B cell (primary cell): Measurements from ENCODE around the gene MRNIP. TPM values are rescaled to one million over a fixed set of nuclear protein-coding genes. Genes with fewer than 3 reads are reported as not detected.

Source experiments
- ATAC-seq: fragments of 200-7000 bp; cut with Tn5 transposase; one replicate; pipeline ENCODE4 v1.10.0; 2021; ENCODE audit warnings: low read depth, mild to moderate bottlenecking, moderate number of reproducible peaks, moderate library complexity
- CTCF ChIA-PET: fragments of 350-600 bp; sonication (Branson Sonifier 250); formaldehyde crosslinking; loops from one replicate; lab custom pipeline; 2021; ENCODE audit warnings: antibody characterized with exemption, inconsistent platforms; lab: Charles Lee
- POLR2A ChIA-PET: fragments of 350-600 bp; sonication (Branson Sonifier 250); formaldehyde crosslinking; loops from one replicate; lab custom pipeline; 2021; ENCODE audit warnings: antibody characterized with exemption; lab: Charles Lee
- DNase-seq: peaks from one replicate; pipeline ENCODE4 v3.0.0; 2013
- H2AFZ ChIP-seq: 2 replicates; pipeline ENCODE4 v1.6.1; 2012; ENCODE audit warnings: mild to moderate bottlenecking, low read depth, low read length; ENCODE audit not compliant: insufficient read depth, poor library complexity, severe bottlenecking
- H3K27ac ChIP-seq, 2 donors: 1 replicate in 1 of 2; 2 replicates in 1 of 2; pipeline ENCODE4 v1.5.1; 2012 to 2013; ENCODE audit warnings: low read length in 2 of 2, mild to moderate bottlenecking in 2 of 2, moderate library complexity in 1 of 2
- H3K27me3 ChIP-seq, 4 experiments: fragments of 200-600 bp in 1 of 4; sonication (generic) in 1 of 4; replicated peaks in 1 of 4; 1 replicate in 2 of 4; 2 replicates in 2 of 4; pipeline versions ENCODE4 v1.6.1 to v1.7.0; 2013 to 2016; ENCODE audit warnings: low read length in 3 of 4, mild to moderate bottlenecking in 2 of 4, mixed read lengths in 1 of 4, moderate library complexity in 1 of 4; ENCODE audit not compliant: insufficient read depth in 4 of 4, control insufficient read depth in 3 of 4; ENCODE audit errors: control extremely low read depth in 1 of 4
- H3K36me3 ChIP-seq, 2 experiments: replicated peaks in 1 of 2; 1 replicate in 1 of 2; 2 replicates in 1 of 2; pipeline versions ENCODE4 v1.6.1 to v1.7.1; 2013; ENCODE audit warnings: low read length in 1 of 2; ENCODE audit not compliant: insufficient read depth in 2 of 2, control insufficient read depth in 1 of 2; ENCODE audit errors: control extremely low read depth in 1 of 2, extremely low read depth in 1 of 2
- H3K4me1 ChIP-seq, 2 donors: fragments of 200-600 bp in 1 of 2; sonication (generic) in 1 of 2; 1 replicate in 1 of 2; 2 replicates in 1 of 2; pipeline versions ENCODE4 v1.5.1 to v1.6.1; 2013 to 2017; ENCODE audit warnings: low read length in 2 of 2; ENCODE audit not compliant: control insufficient read depth in 2 of 2, insufficient read depth in 2 of 2
- H3K4me2 ChIP-seq: replicated peaks from 2 replicates; pipeline ENCODE3; 2012; ENCODE audit warnings: mild to moderate bottlenecking, low read depth, low read length; ENCODE audit not compliant: poor library complexity, severe bottlenecking
- H3K4me3 ChIP-seq, 5 experiments: fragments of 200-600 bp in 1 of 5; sonication (generic) in 1 of 5; 1 replicate in 3 of 5; 2 replicates in 2 of 5; pipeline versions ENCODE4 v1.5.1 to v1.7.0; 2011 to 2016; ENCODE audit warnings: low read length in 4 of 5, mild to moderate bottlenecking in 4 of 5, low read depth in 2 of 5, control low read depth in 1 of 5, moderate library complexity in 1 of 5; ENCODE audit not compliant: insufficient read depth in 1 of 5; ENCODE audit errors: control extremely low read depth in 1 of 5, extremely low read depth in 1 of 5
- H3K79me2 ChIP-seq: fragments of 200-600 bp; sonication (generic); one replicate; pipeline ENCODE4 v1.6.0; 2016; ENCODE audit warnings: low read length; ENCODE audit not compliant: control insufficient read depth, insufficient read depth
- H3K9ac ChIP-seq: fragments of 200-600 bp; sonication (generic); 2 replicates; pipeline ENCODE4 v1.6.1; 2017; ENCODE audit warnings: mild to moderate bottlenecking, low read length, moderate library complexity
- H3K9me3 ChIP-seq, 3 donors: one replicate each; pipeline versions ENCODE4 v1.6.1 to v1.7.1; 2013; ENCODE audit warnings: low read length in 2 of 3; ENCODE audit not compliant: control insufficient read depth in 2 of 3, insufficient read depth in 1 of 3; ENCODE audit errors: control extremely low read depth in 1 of 3
- H4K20me1 ChIP-seq: 2 replicates; pipeline ENCODE4 v1.6.0; 2012; ENCODE audit warnings: mild to moderate bottlenecking, low read length; ENCODE audit not compliant: insufficient read depth, control insufficient read depth, poor library complexity, severe bottlenecking
- H3K27ac Mint-ChIP-seq: one replicate; pipeline ENCODE4 v1.8.0; 2021; ENCODE audit warnings: mixed read lengths
- H3K27me3 Mint-ChIP-seq: one replicate; pipeline ENCODE4 v1.8.0; 2021; ENCODE audit warnings: mixed read lengths
- H3K4me1 Mint-ChIP-seq: one replicate; pipeline ENCODE4 v1.8.0; 2021; ENCODE audit warnings: mixed read lengths
- H3K4me3 Mint-ChIP-seq: one replicate; pipeline ENCODE4 v1.8.0; 2021; ENCODE audit warnings: mixed read lengths
- H3K9me3 Mint-ChIP-seq: one replicate; pipeline ENCODE4 v1.8.0; 2022; ENCODE audit warnings: mixed read lengths; ENCODE audit not compliant: insufficient read depth
- CTCF ChIP-seq: fragments of 200-600 bp; IDR thresholded peaks from one replicate; pipeline ENCODE4 v1.8.0; 2022; ENCODE audit warnings: antibody characterized with exemption, mild to moderate bottlenecking
- EZH2 ChIP-seq: IDR thresholded peaks from 2 replicates; pipeline ENCODE4 v1.6.1; 2012; ENCODE audit warnings: borderline replicate concordance, low read depth, mild to moderate bottlenecking, moderate library complexity, low read length; ENCODE audit not compliant: insufficient read depth, poor library complexity, severe bottlenecking
- WGBS: methylation state at CpG from one replicate; pipeline ENCODE4 v1.1.5; 2013; ENCODE audit warnings: missing lambda C conversion rate; ENCODE audit not compliant: insufficient coverage; 5-methylcytosine and 5-hydroxymethylcytosine counted together
- intact Hi-C: fragments of 100-400 bp; cut with micrococcal nuclease; formaldehyde crosslinking; loops from one replicate; pipeline ENCODE4 v1.10.0; 2022
- polyA plus RNA-seq: library from polyadenylated mRNA; depleted of rRNA; stranded (reverse); fragments of >200 nt; gene quantifications from 2 replicates; pipeline ENCODE4 v1.2.3, GENCODE V29; 2012
- total RNA-seq, 2 donors: library from RNA; stranded (reverse); fragments of 120-200 nt in 1 of 2; gene quantifications; 1 replicate in 1 of 2; 2 replicates in 1 of 2; pipeline versions ENCODE4 v1.2.3 to v1.2.4, GENCODE V29; 2013 to 2022

Gene MRNIP
- total and polyA plus RNA-seq, 2 donors (not counting 1 experiment from before 2014, with no cell fraction given), result 152 to 178 TPM

- peak within 1 kb of the TSS; percentile 94 for H3K4me2 ChIP-seq
- peak within 1 kb of the TSS; percentile 72 for H3K9ac ChIP-seq
- no peaks in the 10 kb centered on the region for H3K27me3 ChIP-seq
- peaks cover 42% of the 10 kb centered on the region for H4K20me1 ChIP-seq
- under 1% methylated on average over 104 of the region's 108 CpGs for WGBS
- intact Hi-C loops, result loop anchor here (1.0 kb wide), 2 partner anchors 13 to 52 kb away; partner anchors contain the start of gene MRNIP
- H3K27ac Mint-ChIP-seq, result peak within 1 kb of the TSS; percentile 73
- peak within 1 kb of the TSS; percentile 87 for H2AFZ ChIP-seq
- peaks cover 34% of the 10 kb centered on the region for H3K4me1 Mint-ChIP-seq
- ATAC-seq (peak; percentile 80), DNase-seq (peak; percentile 83)
- peaks cover 30% of the 10 kb centered on the region for H3K79me2 ChIP-seq
- ChIA-PET CTCF (interaction anchor here (1.1 to 1.3 kb wide), 3 partner anchors 13 to 102 kb away, joined by 3 read pairs; partner anchors contain the start of gene TBC1D9B), POLR2A (interaction anchor here (0.7 to 4.3 kb wide), 7 partner anchors 11 to 183 kb away, joined by 3 to 44 read pairs (median 3); partner anchors contain the start of genes HNRNPH1, LTC4S, MRNIP and SQSTM1)
- peaks cover 0 to 7% (median 0%) of the 10 kb centered on the region in 3 donors for H3K9me3 ChIP-seq
- no peak for TF ChIP-seq CTCF
- TF ChIP-seq EZH2, result no peak
- peaks cover 28 to 36% of the 10 kb centered on the region in 2 donors for H3K4me1 ChIP-seq
- peak within 1 kb of the TSS; percentile 71 for H3K4me3 Mint-ChIP-seq
- peak within 1 kb of the TSS; percentile 7 to 72 (median 67) for H3K4me3 ChIP-seq
- no peaks in the 10 kb centered on the region for H3K9me3 Mint-ChIP-seq
- H3K27ac ChIP-seq, result peak within 1 kb of the TSS; percentile 55 to 62
- no peaks in the 10 kb centered on the region for H3K36me3 ChIP-seq
- no peaks in the 10 kb centered on the region for H3K27me3 Mint-ChIP-seq
These were observed 52.2 kb downstream of the MRNIP start, which contains the start of gene MGAT4B for GRCh38 chr5:179806250-179807048. Gene MGAT4B, minus strand, starts transcription at chr5:179806866. Its CDS starts 283 bp downstream, at chr5:179806583.
